Right lobe of liver (tissue), 6 donors: ENCODE results near the gene TLX2. TPM values are rescaled to one million over a fixed set of nuclear protein-coding genes. Genes with fewer than 3 reads are reported as not detected.
"Not testable (repeated sequence)": the region's sequence is repeated elsewhere in the genome, so short reads cannot be mapped to it uniquely, and the experiment has no call there.

ENCODE experiments used
- ATAC-seq, 4 donors: fragments of 200-7000 bp; cut with Tn5 transposase; one replicate each; pipeline ENCODE4 v1.9.1; 2020; ENCODE audit warnings: mild to moderate bottlenecking in 4 of 4, moderate library complexity in 4 of 4
- DNase-seq, 3 donors: peaks; one replicate each; pipeline ENCODE4 v3.0.0-alpha.2; 2020
- H3K27ac ChIP-seq, 3 donors: fragments of 200-600 bp; one replicate each; pipeline ENCODE4 v1.8.0; 2022
- H3K27me3 ChIP-seq, 2 donors: fragments of 200-600 bp; one replicate each; pipeline ENCODE4 v1.8.0; 2022
- H3K36me3 ChIP-seq, 4 donors: fragments of 200-600 bp; sonication (generic) in 1 of 4; one replicate each; pipeline versions ENCODE4 v1.5.1 to v1.8.0; 2017 to 2022; ENCODE audit warnings: control low read depth in 1 of 4
- H3K4me1 ChIP-seq, 4 donors: fragments of 200-600 bp; sonication (generic) in 1 of 4; one replicate each; pipeline versions ENCODE4 v1.5.1 to v1.8.0; 2017 to 2022; ENCODE audit warnings: control low read depth in 1 of 4
- H3K4me3 ChIP-seq, 3 donors: fragments of 200-600 bp; one replicate each; pipeline ENCODE4 v1.8.0; 2022
- H3K9me3 ChIP-seq, 4 donors: fragments of 200-600 bp; sonication (generic) in 1 of 4; one replicate each; pipeline versions ENCODE4 v1.5.1 to v1.8.0; 2017 to 2022; ENCODE audit warnings: control low read depth in 1 of 4
- CTCF ChIP-seq, 4 donors: fragments of 200-600 bp in 3 of 4; fragments of 450-650 bp in 1 of 4; IDR thresholded peaks; one replicate each; pipeline versions ENCODE4 v1.5.1 to v1.8.0; 2016 to 2022; ENCODE audit warnings: antibody characterized with exemption in 4 of 4, mild to moderate bottlenecking in 2 of 4
- POLR2A ChIP-seq: fragments of 450-650 bp; IDR thresholded peaks from one replicate; pipeline ENCODE4 v1.6.1; 2017; ENCODE audit warnings: antibody characterized with exemption, mild to moderate bottlenecking
- WGBS: methylation state at CpG from one replicate; pipeline ENCODE4 v1.1.6; 2018; ENCODE audit warnings: low coverage, low lambda C conversion rate; ENCODE audit not compliant: insufficient coverage; ENCODE audit errors: missing lambda C conversion rate; 5-methylcytosine and 5-hydroxymethylcytosine counted together
- intact Hi-C, 2 donors: fragments of 100-400 bp; cut with DNase I; formaldehyde crosslinking; loops; one replicate each; pipeline versions ENCODE4 v1.11.2 to v1.14.1; 2022
- long read RNA-seq: library from polyadenylated mRNA; unstranded; transcript quantifications from one replicate; pipeline ENCODE4 v2.0.0, GENCODE V29; 2019
- total RNA-seq, 6 experiments: library from RNA; depleted of rRNA in 2 of 6; stranded (reverse); fragments of >200 nt in 2 of 6; fragmentation: NEBNext Ultra II Directional in 3 of 6; extraction: Animal tissue kit (Norgen Biotek cat#: 25700) in 3 of 6; gene quantifications; one replicate each; pipeline versions ENCODE4 v1.1.0 to v1.2.4, GENCODE V29; 2016 to 2023
- donor health status: DM: no; HTN: yes; CAD: no.
- donor health status: DM: no; HTN: no; CAD: no.
- donor health status: DM: no; HTN: no; CAD: no.
- donor health status: DM: no; HTN: yes; CAD: no.
- donor health status: DM: no; HTN: yes; CAD: no.

The TLX2 gene
- not detected for total RNA-seq
- long read RNA-seq: 0 reads

GRCh38 chr2:74514368-74515270 lies at the start of gene TLX2:
TSS of gene TLX2 (plus strand) at chr2:74514450. CDS start at chr2:74514807, 357 bp downstream.
- no peak for DNase-seq
- no peaks in the 10 kb centered on the region for H3K9me3 ChIP-seq
- no peak within 1 kb of the TSS for H3K4me3 ChIP-seq
- peaks cover 6 to 52% of the 10 kb centered on the region in 2 donors for H3K27me3 ChIP-seq
- peaks cover 0 to 12% (median 0%) of the 10 kb centered on the region in 4 donors for H3K4me1 ChIP-seq
- H3K27ac ChIP-seq: no peak within 1 kb of the TSS
- intact Hi-C loops: no loop called here
- no peak for ATAC-seq
- WGBS: 3% methylated on average over 14 of the region's 82 CpGs
- H3K36me3 ChIP-seq: no peaks in the 10 kb centered on the region
- no peak for TF ChIP-seq POLR2A
- no peak for TF ChIP-seq CTCF (IDR thresholded peaks at IDR 0.05)

GRCh38 chr2:74470742-74471141 lies 43.5 kb upstream of the TLX2 start:
- peaks cover 0 to 21% (median 5%) of the 10 kb centered on the region in 4 donors for H3K4me1 ChIP-seq
- H3K9me3 ChIP-seq, ATAC-seq, DNase-seq, intact Hi-C loops, H3K27ac ChIP-seq, H3K27me3 ChIP-seq, H3K4me3 ChIP-seq: not testable (repeated sequence)
- H3K36me3 ChIP-seq: peaks cover 0 to 16% (median 5%) of the 10 kb centered on the region in 4 donors
- 92% methylated on average over 4 of the region's 12 CpGs for WGBS

DNA sequence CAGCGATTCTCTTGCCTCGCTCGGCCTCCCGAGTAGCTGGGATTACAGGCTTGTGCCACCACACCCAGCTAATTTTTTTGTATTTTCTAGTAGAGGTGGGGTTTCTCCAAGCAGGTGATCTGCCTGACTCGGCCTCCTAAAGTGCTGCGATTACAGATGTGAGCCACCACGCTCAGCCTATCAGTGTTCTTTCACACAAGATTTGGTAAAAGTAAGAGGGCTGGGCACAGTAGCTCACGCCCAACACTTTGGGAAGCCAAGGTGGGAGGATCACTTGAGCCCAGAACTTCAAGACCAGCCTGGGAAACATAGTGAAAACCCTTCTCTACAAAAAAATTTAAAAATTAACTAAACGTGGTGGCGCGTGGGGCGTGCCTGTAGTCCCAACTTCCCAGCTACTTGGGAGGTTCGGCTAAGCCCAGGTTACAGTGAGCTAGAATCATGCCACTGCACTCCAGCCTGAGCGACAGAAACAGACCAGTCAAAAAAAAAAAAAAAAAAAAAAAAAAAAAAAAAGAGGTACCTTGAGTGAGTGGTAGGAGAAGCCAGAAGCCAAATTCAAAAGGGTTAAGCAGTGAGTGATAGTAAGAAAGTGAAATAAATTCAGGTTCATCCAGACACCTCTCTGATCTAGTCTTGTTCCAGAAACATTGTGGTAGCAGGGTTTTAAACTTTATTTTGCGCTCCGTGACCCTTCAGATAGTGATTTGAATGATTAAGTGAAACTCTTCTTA lies 42.8 kb upstream of the TLX2 start:
- no peaks in the 10 kb centered on the region for H3K27me3 ChIP-seq
- ATAC-seq (peak; percentile 26 to 41 (median 28)), DNase-seq (no peak)
- TF ChIP-seq POLR2A: no peak
- no peak for TF ChIP-seq CTCF (IDR thresholded peaks at IDR 0.05)
- intact Hi-C loops: no loop called here
- peaks cover 0 to 16% (median 5%) of the 10 kb centered on the region in 4 donors for H3K36me3 ChIP-seq
- H3K4me3 ChIP-seq: peak overlapping the region; percentile 56 to 65 (median 57)
- H3K9me3 ChIP-seq: no peaks in the 10 kb centered on the region
- WGBS: 21% methylated on average over 15 of the region's 16 CpGs
- H3K4me1 ChIP-seq: peaks cover 0 to 16% (median 5%) of the 10 kb centered on the region in 4 donors
- peak overlapping the region; percentile 66 to 91 (median 88) for H3K27ac ChIP-seq

GRCh38 chr2:74472086-74472944 lies 41.9 kb upstream of the TLX2 start, which contains the start of gene MRPL53:
TSS of gene MRPL53 (minus strand) at chr2:74472680. CDS start at chr2:74472660, 20 bp downstream.
- intact Hi-C loops: no loop called here
- under 1% methylated on average over 49 of the region's 66 CpGs for WGBS

More at GRCh38 chr2:74472086-74472944, 41.9 kb upstream of the TLX2 start, which contains the start of gene MRPL53:
- Histone ChIP-seq H3K9me3 (no peaks in the 10 kb centered on the region), H3K36me3 (peaks cover 0 to 16% (median 5%) of the 10 kb centered on the region in 4 donors), H3K27ac (peak within 1 kb of the TSS; percentile 66 to 91 (median 88)), H3K27me3 (no peaks in the 10 kb centered on the region), H3K4me1 (peaks cover 0 to 24% (median 5%) of the 10 kb centered on the region in 4 donors), H3K4me3 (peak within 1 kb of the TSS; percentile 56 to 65 (median 57))
- peak; percentile 82 for TF ChIP-seq POLR2A
- TF ChIP-seq CTCF (IDR thresholded peaks at IDR 0.05): no peak
- DNase-seq: peak; percentile 94 to 96 (median 95)
- peak; percentile 93 to 95 (median 94) for ATAC-seq
